GM21528 (cell line): ENCODE data around the gene NFATC2.

ENCODE experiments used
- ATAC-seq: cut with Tn5 transposase; IDR thresholded peaks from one replicate; pipeline ENCODE4 v1.9.1; 2021; ENCODE audit warnings: mild to moderate bottlenecking, moderate library complexity; ENCODE audit not compliant: unreplicated experiment, low FRiP score

The NFATC2 gene

GRCh38 chr20:51401496-51401895, 141.0 kb downstream of the NFATC2 start:
- ATAC-seq: no peak

GRCh38 chr20:51400051-51400926, 142.2 kb downstream of the NFATC2 start:
- peak; percentile 70 for ATAC-seq

GRCh38 chr20:51399006-51399890, 143.3 kb downstream of the NFATC2 start:
- ATAC-seq: no peak

DNA sequence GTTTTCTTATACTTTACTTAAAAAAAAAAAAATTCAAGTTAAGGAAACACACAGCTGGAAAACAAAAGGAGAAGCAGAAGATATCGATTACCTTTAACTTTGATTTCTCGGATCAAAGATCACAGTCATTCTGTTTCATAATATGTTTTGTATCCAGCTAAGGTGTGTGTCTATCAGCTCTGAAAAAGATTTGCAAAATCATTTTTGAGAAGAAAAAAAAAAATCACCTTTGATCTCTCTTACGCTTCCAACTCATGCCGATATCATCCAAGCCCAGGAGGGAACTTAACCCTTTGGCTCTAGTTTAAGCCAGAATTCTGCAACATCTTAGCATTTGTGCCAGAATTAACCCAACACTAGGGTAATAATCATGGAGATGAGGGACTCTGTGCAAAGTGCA, 144.0 kb downstream of the NFATC2 start:
- no peak for ATAC-seq

- no peak for ATAC-seq
Observed at GRCh38 chr20:51398083-51398482, 144.4 kb downstream of the NFATC2 start.

GRCh38 chr20:51397137-51397536, 145.4 kb downstream of the NFATC2 start:
- no peak for ATAC-seq

DNA sequence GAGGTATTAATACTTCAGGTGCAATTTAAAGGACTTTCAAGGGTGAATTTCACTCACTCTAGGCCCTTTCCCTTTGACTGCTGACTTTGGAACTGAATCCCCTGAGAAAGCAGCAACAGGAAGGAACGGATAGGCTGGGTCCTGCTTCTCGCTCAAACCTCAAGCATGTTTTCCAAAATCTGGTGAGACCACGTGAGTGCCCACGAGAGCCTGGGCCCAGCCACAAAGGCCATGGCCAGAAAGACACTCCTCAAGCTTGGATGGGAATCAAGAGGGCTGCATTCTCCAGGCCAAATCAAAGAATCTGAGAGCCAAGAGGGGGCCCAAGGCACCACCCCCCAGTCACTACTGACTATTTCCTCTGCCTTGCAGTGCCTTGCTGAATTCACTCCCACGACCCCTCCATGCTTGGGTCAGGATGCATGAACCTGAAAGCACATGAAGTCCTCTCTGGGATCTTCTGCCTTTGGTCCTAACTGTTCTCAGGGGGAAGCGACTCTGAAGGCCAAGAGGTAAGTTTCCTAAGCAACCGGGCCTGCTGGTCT, 146.1 kb downstream of the NFATC2 start:
- ATAC-seq: no peak

DNA sequence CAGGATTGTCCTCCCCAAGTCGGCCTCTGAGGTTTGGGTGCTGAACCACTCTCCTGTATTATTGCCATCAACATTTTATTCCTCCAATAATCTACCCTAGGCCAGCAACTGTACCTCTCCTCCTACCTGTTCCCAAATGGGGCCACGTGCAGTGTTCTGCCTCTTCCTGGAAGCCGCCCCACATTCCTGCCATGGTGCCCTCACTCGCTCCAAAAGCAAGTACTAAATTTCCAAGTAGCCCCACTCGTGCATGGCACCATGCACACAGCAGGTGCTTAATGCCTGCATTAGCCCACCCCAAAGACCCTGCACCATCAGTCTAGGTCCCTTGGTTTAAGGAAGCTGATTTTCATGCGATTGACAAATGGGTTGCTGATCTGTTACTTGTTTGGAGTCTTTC, 147.8 kb downstream of the NFATC2 start:
- ATAC-seq: no peak

GRCh38 chr20:51393571-51393970, 148.9 kb downstream of the NFATC2 start:
- no peak for ATAC-seq

DNA sequence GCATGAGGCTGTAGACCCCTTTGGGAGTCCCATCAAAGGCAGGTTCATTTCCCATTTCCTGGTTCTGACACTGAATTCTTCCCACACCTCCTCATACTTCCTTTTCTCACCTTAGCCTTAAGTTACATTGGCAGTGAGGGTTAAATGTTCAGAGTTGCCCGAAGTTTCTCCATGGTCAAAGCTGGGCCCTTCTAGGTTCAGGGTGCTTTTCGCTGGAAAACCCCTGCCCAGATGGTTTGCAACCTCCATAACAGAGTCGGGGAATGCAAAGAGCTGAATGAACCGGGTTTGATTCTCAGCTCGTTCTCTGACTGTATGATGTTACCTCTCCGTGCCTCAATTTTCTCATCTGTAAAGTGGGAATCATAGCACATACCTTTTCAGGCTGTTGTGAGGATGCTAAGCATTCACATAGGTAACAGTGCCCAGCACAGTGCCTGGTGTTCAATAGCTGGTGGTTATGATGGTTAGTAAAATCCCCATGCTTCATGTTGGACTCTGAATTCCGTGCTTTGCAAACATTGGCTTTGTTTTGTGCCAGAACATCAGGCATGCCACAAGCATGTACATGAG, 149.8 kb downstream of the NFATC2 start:
- no peak for ATAC-seq

DNA sequence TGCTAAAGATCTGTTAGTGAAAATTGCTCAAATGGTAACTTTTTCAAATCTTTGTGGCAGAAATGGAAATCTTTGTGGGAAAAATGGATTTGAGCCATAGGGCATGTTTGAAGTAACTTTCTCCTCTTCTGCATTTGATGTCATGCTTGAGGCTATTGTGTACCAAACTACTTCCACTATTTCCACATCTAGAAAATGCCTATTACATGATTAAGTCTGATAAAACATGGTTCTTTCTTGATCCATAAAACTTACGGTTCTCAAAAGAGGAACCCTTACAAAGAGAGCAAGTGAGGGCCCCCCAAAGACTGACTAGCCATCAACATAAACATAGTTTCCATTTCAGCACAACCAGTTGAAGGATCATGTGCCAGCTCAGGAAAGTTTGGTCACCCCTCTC, 150.6 kb downstream of the NFATC2 start:
- no peak for ATAC-seq

DNA sequence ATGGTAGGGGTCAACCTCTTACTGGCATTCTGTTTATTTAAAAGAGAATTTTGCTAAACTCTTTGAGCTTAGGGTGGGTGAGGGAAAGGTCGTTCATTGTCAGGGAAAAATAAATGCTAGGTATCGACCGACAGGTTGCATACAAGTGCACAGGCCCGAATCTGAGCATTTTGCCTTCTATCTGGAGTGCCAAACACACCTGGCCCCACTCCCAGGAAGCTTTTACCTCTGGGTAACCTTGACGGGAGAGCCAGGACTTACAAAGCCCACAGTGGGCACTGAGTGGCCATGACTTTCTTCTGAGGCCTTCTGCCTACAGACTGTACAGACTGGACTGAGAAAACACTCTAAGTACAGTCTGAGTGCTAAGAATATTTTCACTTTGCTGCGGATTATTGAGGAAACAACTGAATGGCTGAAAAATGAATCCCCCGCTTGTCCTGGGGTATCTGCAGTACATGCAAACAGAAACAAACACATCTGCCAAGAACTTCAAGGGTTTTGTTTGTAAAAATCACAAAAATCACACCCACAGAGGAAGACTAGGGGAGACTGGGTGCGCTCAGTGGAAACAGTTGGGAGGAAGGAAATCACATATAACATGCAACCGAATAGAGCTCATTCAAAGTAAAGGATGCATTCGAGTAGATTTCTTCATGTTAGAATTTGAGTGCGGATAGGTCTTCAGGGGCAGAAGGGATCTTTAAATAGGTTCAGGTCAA, 152.8 kb downstream of the NFATC2 start:
- no peak for ATAC-seq

DNA sequence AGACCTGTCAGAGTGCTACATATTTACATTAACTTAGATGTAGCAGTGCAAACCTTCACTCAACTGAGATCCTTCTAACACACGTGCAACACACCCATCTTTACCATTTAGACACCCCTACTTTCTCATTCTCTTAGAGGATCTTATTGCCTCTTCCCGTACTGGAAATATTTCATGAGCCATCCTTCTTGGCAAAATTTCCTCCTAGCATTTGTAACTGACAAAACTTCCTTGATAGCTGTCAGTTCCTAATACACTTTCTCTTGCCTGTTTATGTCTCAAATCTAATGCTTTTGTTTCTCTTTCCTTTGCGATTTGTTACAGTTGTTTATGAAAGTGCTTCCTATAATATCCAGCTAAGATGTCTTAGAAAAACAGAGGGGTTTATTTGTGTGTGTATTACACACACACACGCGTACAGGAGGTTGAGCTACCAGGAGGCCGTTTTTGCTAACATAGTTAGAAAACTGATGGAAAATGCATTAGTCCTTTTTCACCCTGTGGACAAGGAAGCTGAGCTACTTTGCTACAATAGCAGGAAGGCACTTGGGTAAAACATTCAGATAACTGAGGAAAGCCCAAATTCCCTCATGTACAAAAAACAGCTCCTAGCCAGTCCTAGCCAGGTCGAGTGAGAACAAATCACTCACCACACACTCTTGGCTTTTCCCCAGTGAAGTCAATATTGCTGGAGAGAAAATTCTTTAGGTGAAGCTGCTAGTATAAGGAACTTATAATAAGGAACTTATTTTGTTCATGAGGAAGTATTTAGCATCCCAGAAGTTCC, 153.6 kb downstream of the NFATC2 start:
- ATAC-seq: no peak

DNA sequence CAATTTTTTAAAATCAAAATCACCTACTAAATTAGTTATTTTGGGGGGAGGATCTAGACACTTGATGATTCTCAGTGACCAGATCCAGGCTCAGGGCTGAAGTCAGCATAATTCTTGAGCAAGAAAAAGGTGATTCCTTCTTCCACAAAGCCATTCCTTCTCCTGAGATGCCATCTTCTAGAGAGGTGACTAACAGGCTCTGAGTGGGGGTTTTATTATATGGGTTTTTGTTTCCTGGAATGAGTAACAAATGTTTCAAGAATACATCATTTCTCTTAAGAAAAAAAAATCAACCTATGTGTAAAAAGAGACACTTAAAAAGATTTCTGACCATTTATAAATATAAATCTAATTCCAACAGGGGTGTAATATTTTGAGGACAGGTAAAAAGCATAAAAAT, 154.3 kb downstream of the NFATC2 start:
- no peak for ATAC-seq

GRCh38 chr20:51387125-51387875, 155.2 kb downstream of the NFATC2 start:
- ATAC-seq: no peak

- ATAC-seq: no peak
Observed at GRCh38 chr20:51386586-51386985, 155.9 kb downstream of the NFATC2 start.

DNA sequence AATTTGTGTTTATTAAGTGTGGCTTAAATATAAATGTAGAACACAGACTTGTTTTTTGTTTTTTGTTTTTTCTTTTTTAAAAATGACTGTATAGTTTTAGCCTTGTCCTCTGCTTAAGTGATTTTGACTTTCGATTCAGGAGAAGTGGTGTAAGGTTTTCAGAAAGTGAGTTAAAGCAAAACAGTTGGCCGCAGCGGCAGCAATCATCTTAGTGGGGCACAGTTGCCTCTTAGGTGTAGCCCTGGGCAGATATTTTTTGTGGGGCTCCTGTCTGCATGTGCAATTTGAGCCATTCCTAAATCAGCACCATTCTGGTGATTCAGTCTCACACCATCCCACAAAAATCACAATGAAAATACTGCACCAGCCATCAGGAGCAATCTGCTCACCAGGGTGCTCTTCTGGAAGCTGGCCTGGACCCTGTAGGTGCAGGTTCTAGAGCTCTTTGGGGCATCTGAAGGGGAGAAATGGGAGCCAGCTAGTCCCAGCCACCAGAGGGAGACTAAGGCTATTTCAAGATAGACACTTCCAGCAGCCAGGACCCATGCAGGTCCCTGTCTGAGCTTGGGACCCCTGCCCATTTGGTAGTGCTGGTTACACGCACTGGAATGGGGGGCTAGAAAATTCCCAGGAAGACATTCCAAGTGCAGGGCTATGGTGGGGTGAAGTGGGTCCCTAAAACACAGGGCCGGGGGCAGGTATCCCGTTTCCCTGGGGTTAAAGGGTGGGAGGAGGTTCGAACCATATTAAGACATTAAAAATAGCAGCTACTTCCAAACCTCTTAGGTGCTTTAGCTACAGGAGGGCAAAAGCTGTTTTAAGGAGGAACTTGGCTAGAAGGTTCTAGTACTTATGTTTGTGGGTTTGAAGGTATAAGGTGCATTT, 156.6 kb downstream of the NFATC2 start:
- no peak for ATAC-seq

DNA sequence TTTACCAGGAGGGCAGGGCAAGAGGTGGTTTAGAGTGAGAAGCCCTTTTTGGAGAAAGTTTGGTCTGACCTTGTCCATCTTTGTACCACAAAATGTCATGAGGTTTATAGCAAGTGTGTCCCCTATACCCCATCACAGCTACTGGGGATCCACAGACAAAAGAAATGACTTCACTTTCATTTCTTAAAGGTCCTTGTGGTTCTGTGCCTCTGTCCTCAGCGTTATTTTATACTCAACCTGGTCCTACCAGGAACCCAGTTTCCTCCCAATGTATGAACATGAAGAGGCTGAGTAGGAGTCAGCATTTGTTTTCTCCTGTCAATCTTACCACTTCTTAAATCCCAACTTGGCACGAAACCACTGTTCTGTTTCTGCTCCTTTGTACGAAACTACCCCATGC, 157.6 kb downstream of the NFATC2 start:
- no peak for ATAC-seq
